OCI-LY7 (cell line): ENCODE measurements around the gene GRM4. TPM values are rescaled to one million over a fixed set of nuclear protein-coding genes. Genes with fewer than 3 reads are reported as not detected.

Source experiments
- BruUV-seq: library from RNA; stranded (reverse); fragments of 400-500 nt; replicated peaks from 2 replicates; lab custom pipeline; 2021; lab: Mats Ljungman, UMichigan
- CTCF ChIA-PET: fragments of 300-600 bp; sonication (Branson Sonifier 250); formaldehyde crosslinking; loops from one replicate; lab custom pipeline; 2022; ENCODE audit warnings: antibody characterized with exemption; ENCODE audit not compliant: unreplicated experiment; lab: Charles Lee
- POLR2A ChIA-PET: fragments of 300-600 bp; sonication (Branson Sonifier 250); formaldehyde crosslinking; loops from one replicate; lab custom pipeline; 2022; ENCODE audit warnings: antibody characterized with exemption; lab: Charles Lee
- DNase-seq: peaks from one replicate; pipeline ENCODE4 v3.0.0-alpha.2; 2015; ENCODE audit warnings: low spot score
- H2AFZ ChIP-seq: fragments of 200-600 bp; sonication (generic), shearing (Covaris generic); 2 replicates; pipeline ENCODE4 v1.6.1; 2014; ENCODE audit warnings: mild to moderate bottlenecking, antibody characterized with exemption, low read length, moderate library complexity
- H3K27ac ChIP-seq: fragments of 200-600 bp; sonication (generic); 2 replicates; pipeline ENCODE4 v1.5.1; 2014; ENCODE audit warnings: mixed run types, low read depth, mild to moderate bottlenecking, moderate library complexity, low read length, inconsistent platforms; ENCODE audit not compliant: poor library complexity, severe bottlenecking
- H3K36me3 ChIP-seq: fragments of 200-600 bp; sonication (generic); 2 replicates; pipeline ENCODE4 v1.6.1; 2014; ENCODE audit warnings: mild to moderate bottlenecking, antibody characterized with exemption, low read length, moderate library complexity, mixed read lengths; ENCODE audit not compliant: insufficient read depth
- H3K4me1 ChIP-seq: fragments of 200-600 bp; sonication (generic); 2 replicates; pipeline ENCODE4 v1.5.1; 2014; ENCODE audit warnings: mild to moderate bottlenecking, low read length; ENCODE audit not compliant: insufficient read depth, poor library complexity, severe bottlenecking
- H3K4me2 ChIP-seq: fragments of 200-600 bp; sonication (generic); 2 replicates; pipeline ENCODE4 v1.6.1; 2014; ENCODE audit warnings: mild to moderate bottlenecking, low read length
- H3K4me3 ChIP-seq: fragments of 200-600 bp; sonication (generic); 2 replicates; pipeline ENCODE4 v1.5.1; 2014; ENCODE audit warnings: mild to moderate bottlenecking, low read depth, low read length; ENCODE audit not compliant: poor library complexity, severe bottlenecking
- H3K79me2 ChIP-seq: fragments of 200-600 bp; sonication (generic); 2 replicates; pipeline ENCODE4 v1.6.1; 2016; ENCODE audit warnings: low read depth, mild to moderate bottlenecking, low read length, moderate library complexity, mixed read lengths; ENCODE audit not compliant: insufficient read depth
- H3K9me2 ChIP-seq: fragments of 200-600 bp; sonication (generic); 2 replicates; pipeline ENCODE4 v1.6.1; 2016; ENCODE audit warnings: mild to moderate bottlenecking, low read length, mixed read lengths; ENCODE audit not compliant: insufficient read depth
- H3K9me3 ChIP-seq: fragments of 200-600 bp; sonication (generic); 2 replicates; pipeline ENCODE4 v1.6.1; 2014; ENCODE audit warnings: mild to moderate bottlenecking, mixed run types, low read length, mixed read lengths
- H4K20me1 ChIP-seq: fragments of 200-600 bp; sonication (generic); 2 replicates; pipeline ENCODE4 v1.6.1; 2014; ENCODE audit warnings: mild to moderate bottlenecking, antibody characterized with exemption, low read length, moderate library complexity, mixed read lengths; ENCODE audit not compliant: insufficient read depth
- EZH2phosphoT487 ChIP-seq: fragments of 200-600 bp; sonication (generic); IDR thresholded peaks from 2 replicates; pipeline ENCODE4 v1.6.1; 2018; ENCODE audit warnings: low read depth, borderline replicate concordance, mild to moderate bottlenecking, mixed run types, antibody characterized with exemption, low read length, moderate library complexity, mixed read lengths
- intact Hi-C: fragments of 100-400 bp; cut with micrococcal nuclease; formaldehyde crosslinking; loops from one replicate; pipeline ENCODE4 v1.10.0; 2022; ENCODE audit not compliant: unreplicated experiment
- total RNA-seq, 2 experiments: library from RNA; depleted of rRNA in 1 of 2; stranded (reverse); fragments of >200 nt in 1 of 2; shearing (Covaris generic) in 1 of 2; gene quantifications; 2 replicates each; pipeline ENCODE4 v1.2.3, GENCODE V29; 2014 to 2022
- TF ChIP-seq, protein P1 (sequence below): fragments of 200-600 bp; sonication (generic); conservative IDR thresholded peaks from 2 replicates; pipeline ENCODE4 v1.5.1; 2014; ENCODE audit warnings: mild to moderate bottlenecking, antibody characterized with exemption, low read length, moderate library complexity, mixed read lengths

Gene GRM4
- total RNA-seq, 2 experiments from 2014 or later = 0.73 to 1.3 TPM

DNA sequence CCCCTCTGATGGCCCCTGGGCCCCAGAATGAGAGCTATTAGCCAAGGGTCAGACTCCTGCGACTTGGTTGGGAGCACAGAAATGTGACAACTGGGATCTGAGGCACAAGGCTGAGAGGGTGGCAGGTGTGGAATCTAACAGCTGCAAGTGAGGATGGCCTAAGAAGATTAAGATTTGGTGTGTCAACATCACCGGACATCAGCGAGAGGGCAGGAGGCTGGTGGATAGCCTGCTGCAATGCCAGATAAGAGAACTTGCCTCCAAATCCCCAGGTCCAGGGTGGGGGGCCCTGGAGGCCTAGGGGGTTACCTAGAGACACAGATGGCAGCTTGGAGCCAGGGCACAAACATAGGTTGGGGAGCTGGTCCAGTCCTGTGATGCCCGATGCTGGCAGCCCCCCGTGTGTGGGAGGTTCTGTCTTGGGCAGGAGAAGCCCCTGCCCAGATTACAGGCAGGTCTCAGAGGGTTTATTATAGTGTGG, 155.8 kb downstream of the GRM4 start:
- Histone ChIP-seq H2AFZ (no peak overlapping the region), H3K4me3 (no peak overlapping the region), H3K27ac (no peak overlapping the region), H3K79me2 (no peaks in the 10 kb centered on the region), H3K4me2 (no peak overlapping the region), H3K9me2 (no peaks in the 10 kb centered on the region), H3K9me3 (no peaks in the 10 kb centered on the region), H3K4me1 (no peaks in the 10 kb centered on the region), H4K20me1 (no peaks in the 10 kb centered on the region), H3K36me3 (no peaks in the 10 kb centered on the region)
- POLR2A ChIA-PET = no interaction called here
- DNase-seq = no peak
- intact Hi-C loops = no loop called here
- BruUV-seq = no TSS peak
- CTCF ChIA-PET = no interaction called here
- TF ChIP-seq EZH2phosphoT487 = no peak
- TF ChIP-seq, protein P1, sequence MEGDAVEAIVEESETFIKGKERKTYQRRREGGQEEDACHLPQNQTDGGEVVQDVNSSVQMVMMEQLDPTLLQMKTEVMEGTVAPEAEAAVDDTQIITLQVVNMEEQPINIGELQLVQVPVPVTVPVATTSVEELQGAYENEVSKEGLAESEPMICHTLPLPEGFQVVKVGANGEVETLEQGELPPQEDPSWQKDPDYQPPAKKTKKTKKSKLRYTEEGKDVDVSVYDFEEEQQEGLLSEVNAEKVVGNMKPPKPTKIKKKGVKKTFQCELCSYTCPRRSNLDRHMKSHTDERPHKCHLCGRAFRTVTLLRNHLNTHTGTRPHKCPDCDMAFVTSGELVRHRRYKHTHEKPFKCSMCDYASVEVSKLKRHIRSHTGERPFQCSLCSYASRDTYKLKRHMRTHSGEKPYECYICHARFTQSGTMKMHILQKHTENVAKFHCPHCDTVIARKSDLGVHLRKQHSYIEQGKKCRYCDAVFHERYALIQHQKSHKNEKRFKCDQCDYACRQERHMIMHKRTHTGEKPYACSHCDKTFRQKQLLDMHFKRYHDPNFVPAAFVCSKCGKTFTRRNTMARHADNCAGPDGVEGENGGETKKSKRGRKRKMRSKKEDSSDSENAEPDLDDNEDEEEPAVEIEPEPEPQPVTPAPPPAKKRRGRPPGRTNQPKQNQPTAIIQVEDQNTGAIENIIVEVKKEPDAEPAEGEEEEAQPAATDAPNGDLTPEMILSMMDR = no peak

DNA sequence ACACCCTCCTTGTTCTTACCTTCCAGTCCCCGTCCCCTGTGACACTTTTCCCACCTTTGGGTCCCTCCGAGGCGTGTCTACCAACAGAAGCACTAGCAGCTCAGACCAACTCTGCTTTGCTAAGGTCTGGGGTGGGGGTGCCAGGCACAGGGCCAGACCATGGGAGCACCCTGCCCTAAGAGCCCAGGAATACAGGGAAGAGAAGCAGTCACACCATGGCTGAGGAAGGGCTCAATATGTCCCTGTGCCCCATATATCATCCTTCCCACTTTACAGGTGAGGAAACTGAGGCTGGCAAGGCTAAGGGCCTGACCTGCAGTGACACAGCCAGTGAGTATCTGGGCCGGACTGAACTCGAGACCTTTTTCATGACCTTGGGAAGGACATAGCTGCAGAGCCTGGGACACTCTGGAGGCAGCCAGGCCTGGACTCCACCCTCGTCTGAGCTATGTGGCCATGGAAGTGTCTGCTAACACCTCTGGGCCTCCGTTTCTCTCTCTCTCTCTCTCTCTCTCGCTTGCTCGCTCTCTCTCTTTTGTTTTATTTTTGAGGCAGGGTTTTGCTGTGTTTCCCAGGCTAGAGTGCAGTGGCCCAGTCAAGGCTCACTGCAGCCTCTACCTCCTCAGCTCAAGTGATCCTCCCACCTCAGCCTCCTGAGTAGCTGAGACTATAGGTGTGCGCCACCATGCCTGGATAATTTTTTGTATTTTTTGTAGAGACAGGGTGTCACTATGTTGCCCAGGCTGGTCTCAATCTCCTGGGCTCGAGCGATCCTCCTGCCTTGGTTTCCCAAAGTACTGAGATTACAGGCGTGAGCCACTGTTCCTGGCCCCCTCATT, 156.7 kb downstream of the GRM4 start:
- H3K4me3 ChIP-seq = no peak overlapping the region
- no peaks in the 10 kb centered on the region for H3K36me3 ChIP-seq
- CTCF ChIA-PET = no interaction called here
- no peak overlapping the region for H3K27ac ChIP-seq
- no peaks in the 10 kb centered on the region for H3K9me3 ChIP-seq
- H3K4me1 ChIP-seq = no peaks in the 10 kb centered on the region
- no peaks in the 10 kb centered on the region for H3K9me2 ChIP-seq
- no peak for TF ChIP-seq EZH2phosphoT487
- TF ChIP-seq, protein P1 = no peak
- BruUV-seq = no TSS peak
- H2AFZ ChIP-seq = no peak overlapping the region
- no peaks in the 10 kb centered on the region for H3K79me2 ChIP-seq
- intact Hi-C loops = no loop called here
- no peak overlapping the region for H3K4me2 ChIP-seq
- H4K20me1 ChIP-seq = no peaks in the 10 kb centered on the region
- no peak for DNase-seq
- POLR2A ChIA-PET = interaction anchor here (0.5 kb wide), 1 partner anchor 82 kb away, joined by 6 read pairs; no protein-coding TSS in a partner anchor
